HG03135 (cell line): ENCODE measurements around the gene DNMT3A.

Experiments
- ATAC-seq: cut with Tn5 transposase; IDR thresholded peaks from one replicate; pipeline ENCODE4 v1.9.1; 2021; ENCODE audit warnings: mild to moderate bottlenecking, moderate library complexity; ENCODE audit not compliant: unreplicated experiment

DNMT3A gene

DNA sequence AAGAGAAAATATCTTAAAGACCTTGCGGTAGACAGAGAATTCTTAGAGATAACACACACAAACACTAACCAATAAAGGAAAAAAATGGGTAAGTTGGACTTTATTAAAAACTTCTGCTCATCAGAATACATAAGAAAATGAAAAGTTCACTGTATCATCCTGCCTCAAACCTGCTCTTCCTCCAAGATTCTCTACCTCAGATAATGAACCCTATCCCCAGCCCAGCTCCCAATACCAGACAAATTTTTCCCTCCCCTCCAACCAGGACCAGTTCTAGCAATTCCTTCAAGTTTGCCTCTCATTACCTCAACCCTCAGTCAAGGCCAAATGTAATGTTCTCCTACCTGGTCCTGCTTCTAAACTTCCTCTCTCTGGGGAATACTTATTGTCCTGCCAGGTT is 79.4 kb downstream of the DNMT3A start:
- no peak for ATAC-seq

GRCh38 chr2:25259737-25260124 is 82.0 kb downstream of the DNMT3A start:
- no peak for ATAC-seq

DNA sequence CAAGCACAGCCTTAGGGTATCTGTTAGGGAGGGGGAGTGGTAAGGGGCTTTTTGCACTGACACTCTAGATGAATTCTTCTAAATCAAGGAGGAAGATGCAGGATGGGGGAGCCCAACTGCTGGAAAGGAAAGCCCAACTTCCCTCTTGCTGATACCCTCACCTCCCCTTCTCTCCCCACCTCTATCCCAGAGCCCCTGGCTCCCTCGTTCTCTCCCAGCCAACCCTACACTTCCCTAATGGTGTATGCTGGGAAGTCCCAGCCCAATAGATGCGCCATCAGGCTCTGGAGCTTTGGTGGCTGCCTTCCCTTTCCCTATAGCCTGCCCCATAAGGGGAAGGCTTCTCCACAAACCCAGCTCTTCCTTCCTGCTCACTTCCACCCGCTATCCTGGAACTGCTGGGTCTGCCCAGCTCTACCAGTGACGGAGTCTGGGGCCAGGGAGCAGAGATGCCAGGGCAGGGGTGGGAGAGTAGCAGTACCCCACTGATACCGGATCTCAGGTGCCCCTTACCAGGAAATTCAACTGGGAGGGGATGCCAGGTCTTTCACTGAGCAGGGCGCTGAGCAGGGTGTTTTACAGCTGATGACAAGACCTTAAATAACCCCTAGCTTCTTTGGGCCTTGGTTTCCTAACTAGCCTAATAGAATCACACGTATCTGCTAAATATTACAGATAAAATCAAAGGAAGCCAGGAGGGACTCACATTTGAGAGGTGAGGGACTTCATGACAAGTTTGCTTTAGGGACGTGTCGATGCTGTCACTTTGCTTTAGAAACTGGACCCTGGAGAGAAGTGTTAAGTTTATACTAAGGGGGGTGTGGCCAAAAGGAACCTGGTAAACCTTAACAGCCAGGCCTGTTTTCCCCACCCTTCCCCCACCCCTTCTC is 82.6 kb downstream of the DNMT3A start:
- ATAC-seq: no peak

DNA sequence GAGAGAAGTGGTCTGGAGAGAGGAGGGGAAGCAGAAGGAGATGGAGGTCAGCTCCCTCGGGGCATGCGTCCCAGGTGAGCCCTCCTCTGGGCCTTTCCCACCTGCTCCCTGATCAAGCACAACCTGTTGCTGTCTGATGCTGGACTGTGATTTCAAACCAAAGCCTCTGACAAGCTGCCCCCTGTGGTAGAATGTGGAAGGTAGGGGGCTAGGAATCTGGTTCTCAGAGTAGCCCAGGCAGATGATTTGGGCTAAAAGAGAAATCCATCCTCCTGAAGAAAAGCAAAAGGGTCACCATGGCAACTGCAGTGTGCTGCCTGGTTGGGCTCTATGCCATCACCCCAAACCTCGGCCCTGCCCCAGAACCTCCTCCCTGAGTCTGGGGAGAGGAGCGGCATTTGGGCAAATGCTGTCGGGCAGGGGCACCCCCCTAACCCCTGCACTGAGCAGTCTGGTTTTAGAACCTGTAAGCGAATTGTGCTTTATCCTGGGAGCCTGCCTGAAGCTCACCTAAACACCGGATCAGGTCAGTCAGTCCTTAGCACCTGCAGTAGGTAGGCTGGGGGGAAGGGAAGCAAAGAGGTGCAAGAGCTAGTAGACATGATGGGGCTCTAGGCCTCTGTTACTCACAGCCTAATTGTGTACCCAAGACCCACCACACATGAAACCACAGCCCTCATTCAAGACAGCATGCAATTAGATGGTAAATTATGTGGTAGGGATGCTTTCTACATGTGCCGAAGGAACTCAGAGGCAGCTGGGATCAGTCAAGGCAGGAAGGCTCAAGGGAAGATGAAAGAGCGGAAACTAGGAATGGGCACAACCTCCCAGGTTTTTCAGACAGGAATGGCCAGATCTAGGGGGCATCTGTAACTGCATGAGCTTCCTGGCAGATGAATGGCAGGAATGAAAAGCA is 83.5 kb downstream of the DNMT3A start:
- no peak for ATAC-seq

DNA sequence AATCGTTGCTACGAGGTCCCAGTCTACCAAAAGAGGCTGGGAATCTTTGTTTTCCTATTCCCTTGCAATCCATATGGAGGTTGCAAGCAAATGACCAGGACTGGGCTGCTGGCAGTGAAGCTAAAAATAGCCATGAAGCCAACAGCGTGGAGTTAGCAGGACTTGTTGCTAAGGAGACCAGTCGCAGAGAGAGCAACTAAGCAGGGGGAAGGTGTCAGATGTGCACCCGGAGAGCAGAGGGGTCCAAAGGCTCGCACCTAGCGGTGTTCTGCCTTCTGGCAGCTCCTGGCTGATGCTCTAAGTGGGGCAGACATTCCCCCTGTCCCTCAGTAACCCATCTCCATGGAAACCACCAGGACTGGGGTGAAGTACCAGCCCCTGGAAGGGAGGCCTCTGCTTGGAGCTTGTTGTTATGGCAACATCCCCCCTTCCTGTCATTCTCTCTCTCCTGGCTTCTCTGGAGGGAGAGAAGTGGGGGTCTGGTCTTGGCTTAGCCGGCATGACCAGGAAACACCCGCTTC is 84.6 kb downstream of the DNMT3A start:
- ATAC-seq: no peak

- no peak for ATAC-seq
Measured at GRCh38 chr2:25256488-25256875, 85.2 kb downstream of the DNMT3A start.

DNA sequence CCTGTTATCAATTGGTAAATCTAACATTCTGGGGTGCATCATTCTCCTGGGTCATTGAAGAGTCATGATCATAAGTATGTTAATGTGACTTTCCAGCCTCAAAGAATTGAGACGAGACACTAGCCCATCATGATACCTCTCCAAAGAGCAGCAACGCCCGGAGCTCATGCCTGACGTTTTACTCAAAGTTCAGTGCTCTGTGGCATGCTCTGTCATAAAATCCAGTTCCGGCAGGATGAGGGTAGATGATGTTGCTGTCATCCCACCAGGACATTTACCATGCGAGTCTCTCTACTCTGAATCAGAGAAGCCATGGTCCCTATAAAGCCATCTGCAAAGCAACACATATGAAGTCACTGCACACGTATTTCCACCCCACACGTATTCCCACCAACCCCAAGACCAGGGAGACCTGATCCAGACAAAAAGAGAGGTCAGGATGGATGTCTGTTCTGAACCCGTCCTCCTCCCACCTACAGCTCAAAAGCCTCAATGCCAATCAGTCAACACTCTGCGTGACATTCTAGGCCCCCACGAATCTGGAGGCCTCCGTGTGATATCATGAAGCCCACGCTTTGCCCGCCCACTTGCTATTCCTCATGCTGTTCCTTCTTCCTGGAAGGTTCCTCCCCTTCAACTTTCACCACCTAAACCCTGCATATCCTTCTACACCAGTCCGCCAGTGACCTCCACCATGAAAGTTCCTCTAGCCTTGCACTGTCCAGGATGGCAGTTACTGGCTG is 85.8 kb downstream of the DNMT3A start:
- ATAC-seq: no peak

DNA sequence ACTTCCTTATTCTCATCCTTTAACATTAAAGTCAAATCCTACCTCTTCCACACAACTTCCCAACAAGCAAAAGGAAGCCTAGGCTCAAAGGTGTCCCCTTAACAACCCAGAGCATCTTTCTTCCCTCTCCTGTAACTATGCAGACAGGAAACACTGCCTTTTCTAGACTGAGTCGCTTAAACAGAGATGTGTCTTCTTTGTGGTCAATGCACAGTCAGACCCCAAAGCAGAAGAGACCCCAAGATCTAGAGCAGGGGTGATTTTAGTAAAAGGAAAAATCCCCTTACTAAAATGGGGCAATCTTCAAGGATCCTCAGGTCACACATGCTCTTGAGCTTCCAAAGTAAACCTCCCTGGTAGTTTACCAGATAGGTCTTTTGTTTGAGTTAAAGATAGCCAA is 86.8 kb downstream of the DNMT3A start:
- no peak for ATAC-seq

DNA sequence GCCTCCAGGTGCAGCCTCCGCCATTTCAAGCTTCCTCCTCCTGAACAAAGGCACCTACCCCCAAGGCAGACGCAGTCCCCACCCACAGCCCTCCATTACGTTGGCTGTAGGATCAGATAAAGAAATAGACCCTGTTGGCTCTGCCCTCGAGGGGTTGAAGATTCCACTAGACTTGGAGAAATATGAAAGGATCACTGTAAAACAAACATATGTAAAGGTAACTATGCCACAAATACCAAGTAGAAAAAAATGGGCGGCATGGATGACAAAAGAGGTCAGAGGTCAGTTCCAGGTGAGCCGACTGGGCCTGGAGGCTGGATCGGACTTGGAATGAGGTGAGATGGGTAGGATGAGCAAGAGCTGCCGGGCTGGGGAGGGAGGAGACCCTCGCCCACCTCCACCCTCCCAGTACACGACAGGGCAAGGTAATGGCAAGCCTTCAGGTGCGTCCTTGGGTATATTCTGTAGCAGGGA is 88.5 kb downstream of the DNMT3A start:
- no peak for ATAC-seq

DNA sequence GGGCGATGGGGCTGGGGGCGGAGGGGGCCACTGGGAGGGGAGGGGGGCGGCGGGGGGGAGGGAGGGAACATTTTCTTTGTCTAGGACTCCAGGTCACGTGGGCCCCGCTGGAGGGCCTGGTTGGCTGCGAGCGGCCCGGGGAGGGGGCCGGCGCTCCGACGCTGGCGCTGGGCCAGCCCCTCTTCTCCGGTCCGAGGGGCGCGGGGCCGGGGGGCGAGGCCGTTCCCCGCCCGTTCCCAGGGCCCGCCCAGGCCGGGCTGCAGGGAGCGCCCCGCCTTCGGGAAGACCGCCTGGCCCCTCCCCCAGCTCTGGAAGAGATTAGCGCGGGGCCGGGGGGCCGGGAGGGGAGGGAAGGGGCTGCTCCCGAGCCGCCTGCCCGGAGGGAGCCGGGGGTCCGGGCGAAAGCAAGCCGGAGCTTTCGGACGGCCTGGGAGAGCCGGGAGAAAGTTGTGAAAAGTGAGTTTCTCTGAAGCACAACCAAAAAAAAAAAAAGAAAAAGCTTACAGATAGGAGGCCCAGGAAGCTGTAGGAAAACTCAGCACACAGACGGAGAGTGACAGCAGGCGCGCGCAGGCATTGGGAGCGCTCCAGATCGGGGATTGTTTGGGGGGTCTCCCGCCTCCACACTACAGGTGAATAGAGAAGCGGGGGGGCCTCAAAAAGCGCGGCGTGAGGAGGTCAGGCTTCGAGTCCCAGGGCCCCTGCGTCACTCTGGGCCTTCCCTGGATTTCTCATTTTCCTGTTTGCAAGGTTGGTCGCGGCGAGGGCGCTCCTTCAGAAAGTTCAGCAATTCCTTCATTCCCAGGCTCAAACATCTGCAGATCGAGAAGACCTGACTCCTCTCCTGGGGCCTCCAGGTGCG is 89.2 kb downstream of the DNMT3A start:
- ATAC-seq: no peak

- no peak for ATAC-seq
Measured at GRCh38 chr2:25251422-25252273, 90.1 kb downstream of the DNMT3A start.

GRCh38 chr2:25251071-25251421 is 90.7 kb downstream of the DNMT3A start:
- ATAC-seq: no peak

DNA sequence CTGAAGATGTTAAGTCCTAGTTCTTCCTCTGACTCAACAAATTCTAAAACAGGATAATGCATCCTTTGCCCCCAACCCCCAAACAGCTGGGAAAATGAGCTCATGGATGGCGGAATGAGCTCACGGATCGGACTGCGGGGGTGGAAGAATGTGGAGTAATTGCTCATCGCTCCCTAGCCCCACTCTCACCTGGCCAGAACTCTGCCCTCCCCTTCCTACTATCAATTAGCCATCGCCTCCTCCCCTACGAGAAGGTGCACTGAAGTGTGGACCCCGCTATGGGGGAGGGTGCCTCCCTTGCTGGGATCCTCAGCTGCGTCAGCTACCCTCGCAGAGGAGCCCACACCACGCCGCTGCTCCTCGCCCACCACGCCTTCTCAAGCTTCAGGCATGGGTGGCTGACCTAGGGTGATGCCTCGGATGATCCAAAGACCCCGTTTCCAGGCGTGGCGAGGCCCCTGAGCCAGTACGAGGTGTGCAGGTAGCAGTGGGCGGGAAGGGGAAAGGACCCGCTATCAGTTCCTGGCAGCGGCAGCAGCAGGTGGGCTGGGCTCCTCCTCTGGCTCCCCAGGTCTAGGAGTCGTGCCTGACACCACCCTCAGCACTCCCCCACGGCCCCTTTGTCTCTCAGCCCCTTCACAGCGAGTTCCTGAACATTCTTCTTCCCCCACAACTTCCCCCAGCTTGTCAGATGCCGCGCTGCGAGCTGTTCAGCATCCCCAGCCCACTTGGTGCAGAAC is 91.2 kb downstream of the DNMT3A start:
- ATAC-seq: no peak

- no peak for ATAC-seq
Measured at GRCh38 chr2:25249785-25250184, 91.9 kb downstream of the DNMT3A start.

- no peak for ATAC-seq
Measured at GRCh38 chr2:25247792-25248512, 93.8 kb downstream of the DNMT3A start.

DNA sequence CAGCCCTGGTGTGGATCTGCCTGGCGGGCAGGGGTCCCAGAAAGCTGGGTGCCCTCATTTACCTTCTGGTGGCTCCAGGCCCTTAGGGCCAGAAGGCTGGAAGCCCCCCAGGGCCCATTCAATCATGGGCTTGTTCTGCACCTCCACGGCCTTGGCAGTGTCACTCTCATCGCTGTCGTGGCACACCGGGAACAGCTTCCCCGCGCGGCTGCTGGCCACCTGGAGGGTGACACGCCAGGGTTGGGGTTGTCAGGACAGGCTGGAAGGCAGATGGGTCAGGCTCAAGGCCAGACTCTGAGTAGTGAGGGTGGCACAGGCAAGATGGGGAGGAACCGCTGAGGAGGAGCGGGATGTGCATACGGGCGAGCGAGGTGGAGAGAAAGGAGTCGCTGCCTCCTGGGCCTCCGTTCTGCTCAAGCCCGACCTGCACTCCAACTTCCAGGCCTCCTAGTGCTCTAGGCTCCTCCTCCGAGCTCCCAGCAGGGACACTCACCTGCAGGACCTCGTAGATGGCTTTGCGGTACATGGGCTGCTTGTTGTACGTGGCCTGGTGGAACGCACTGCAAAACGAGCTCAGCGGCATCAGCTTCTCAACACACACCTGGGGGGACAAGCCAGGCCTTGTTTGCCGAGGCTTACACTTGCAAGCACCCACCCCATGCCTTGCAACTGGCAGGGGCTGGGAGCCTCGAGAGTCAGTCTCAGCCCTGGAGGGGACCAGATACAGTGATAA is 95.0 kb downstream of the DNMT3A start:
- no peak for ATAC-seq

- no peak for ATAC-seq
Measured at GRCh38 chr2:25246001-25246400, 95.7 kb downstream of the DNMT3A start.
